Brain microvascular endothelial cell (primary cell): ENCODE data around the gene PAK4.

ENCODE experiments used
- DNase-seq: peaks from one replicate; pipeline ENCODE4 v3.0.0-alpha.2; 2020
- H3K27ac ChIP-seq: fragments of 250-450 bp; sonication (Bioruptor Pico); 2 replicates; pipeline ENCODE4 v1.5.1; 2020; ENCODE audit warnings: mild to moderate bottlenecking, moderate library complexity
- H3K27me3 ChIP-seq: fragments of 250-450 bp; sonication (Bioruptor Pico); replicated peaks from 2 replicates; pipeline ENCODE4 v1.5.1; 2020; ENCODE audit warnings: mild to moderate bottlenecking
- H3K36me3 ChIP-seq: fragments of 250-450 bp; sonication (Bioruptor Pico); replicated peaks from 2 replicates; pipeline ENCODE4 v1.5.1; 2020; ENCODE audit warnings: mild to moderate bottlenecking
- H3K4me3 ChIP-seq: 2 replicates; pipeline ENCODE4 v1.5.1; 2011; ENCODE audit warnings: low read depth, mild to moderate bottlenecking, control low read depth, low read length, moderate library complexity
- in situ Hi-C: cut with HindIII; loops from 2 replicates; pipeline ENCODE4 v1.10.0; 2017; ENCODE audit warnings: low sequenced_read_pairs, low pct_ligation_motif_present
- TF ChIP-seq, protein P1 (sequence below): IDR thresholded peaks from 2 replicates; pipeline ENCODE4 v1.5.1; 2011; ENCODE audit warnings: low read depth, mild to moderate bottlenecking, moderate library complexity, low read length, control low read depth, inconsistent platforms; ENCODE audit errors: missing control alignments

PAK4 gene

DNA sequence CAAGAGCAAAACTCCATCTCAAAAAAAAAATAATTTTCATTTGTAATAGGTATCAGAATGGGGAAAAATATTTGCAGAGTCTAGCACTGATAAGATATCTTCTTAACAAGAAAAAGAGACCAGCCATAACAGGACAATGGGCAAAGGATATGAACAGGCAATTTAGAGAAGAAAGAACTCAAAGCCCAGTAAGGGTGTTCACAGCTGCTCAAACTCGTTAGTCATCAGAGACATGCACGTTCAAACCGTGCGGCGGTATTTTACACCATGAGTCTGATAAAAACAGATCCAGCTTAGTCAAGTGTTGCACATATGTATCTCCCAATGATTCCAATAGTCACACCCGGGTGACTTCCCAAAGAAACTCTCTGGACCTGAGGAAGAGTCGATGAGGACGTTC is 57.5 kb downstream of the PAK4 start:
- no peak overlapping the region for H3K4me3 ChIP-seq
- in situ Hi-C loops = no loop called here
- no peaks in the 10 kb centered on the region for H3K27me3 ChIP-seq

DNA sequence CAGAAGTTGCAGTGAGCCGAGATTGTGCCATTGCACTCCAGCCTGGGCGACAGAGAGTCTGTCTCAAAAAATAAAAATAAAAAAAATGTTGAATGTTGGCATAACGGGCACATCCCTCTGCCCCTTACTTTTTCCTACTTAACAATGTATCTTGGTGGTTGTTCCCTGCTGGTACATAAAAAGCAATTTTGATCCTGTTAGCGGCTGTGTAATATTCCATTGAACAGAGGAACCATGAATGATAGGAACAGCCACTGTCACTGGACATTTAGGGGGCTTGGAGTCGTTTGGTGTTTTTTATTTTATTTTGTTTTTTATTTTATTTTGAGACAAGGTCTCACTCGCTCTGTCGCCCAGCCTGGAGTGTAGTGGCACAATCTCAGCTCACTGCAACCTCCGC is 60.8 kb downstream of the PAK4 start:
- H3K27me3 ChIP-seq = no peaks in the 10 kb centered on the region
- H3K36me3 ChIP-seq = no peaks in the 10 kb centered on the region
- H3K27ac ChIP-seq = no peak overlapping the region
- TF ChIP-seq, protein P1, sequence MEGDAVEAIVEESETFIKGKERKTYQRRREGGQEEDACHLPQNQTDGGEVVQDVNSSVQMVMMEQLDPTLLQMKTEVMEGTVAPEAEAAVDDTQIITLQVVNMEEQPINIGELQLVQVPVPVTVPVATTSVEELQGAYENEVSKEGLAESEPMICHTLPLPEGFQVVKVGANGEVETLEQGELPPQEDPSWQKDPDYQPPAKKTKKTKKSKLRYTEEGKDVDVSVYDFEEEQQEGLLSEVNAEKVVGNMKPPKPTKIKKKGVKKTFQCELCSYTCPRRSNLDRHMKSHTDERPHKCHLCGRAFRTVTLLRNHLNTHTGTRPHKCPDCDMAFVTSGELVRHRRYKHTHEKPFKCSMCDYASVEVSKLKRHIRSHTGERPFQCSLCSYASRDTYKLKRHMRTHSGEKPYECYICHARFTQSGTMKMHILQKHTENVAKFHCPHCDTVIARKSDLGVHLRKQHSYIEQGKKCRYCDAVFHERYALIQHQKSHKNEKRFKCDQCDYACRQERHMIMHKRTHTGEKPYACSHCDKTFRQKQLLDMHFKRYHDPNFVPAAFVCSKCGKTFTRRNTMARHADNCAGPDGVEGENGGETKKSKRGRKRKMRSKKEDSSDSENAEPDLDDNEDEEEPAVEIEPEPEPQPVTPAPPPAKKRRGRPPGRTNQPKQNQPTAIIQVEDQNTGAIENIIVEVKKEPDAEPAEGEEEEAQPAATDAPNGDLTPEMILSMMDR = no peak
- in situ Hi-C loops = no loop called here
- no peak for DNase-seq
- no peak overlapping the region for H3K4me3 ChIP-seq

More for the DNA sequence above, 57.5 kb downstream of the PAK4 start:
- DNase-seq = no peak
- TF ChIP-seq, protein P1 = no peak
- H3K27ac ChIP-seq = no peak overlapping the region
- peaks cover 9% of the 10 kb centered on the region for H3K36me3 ChIP-seq

DNA sequence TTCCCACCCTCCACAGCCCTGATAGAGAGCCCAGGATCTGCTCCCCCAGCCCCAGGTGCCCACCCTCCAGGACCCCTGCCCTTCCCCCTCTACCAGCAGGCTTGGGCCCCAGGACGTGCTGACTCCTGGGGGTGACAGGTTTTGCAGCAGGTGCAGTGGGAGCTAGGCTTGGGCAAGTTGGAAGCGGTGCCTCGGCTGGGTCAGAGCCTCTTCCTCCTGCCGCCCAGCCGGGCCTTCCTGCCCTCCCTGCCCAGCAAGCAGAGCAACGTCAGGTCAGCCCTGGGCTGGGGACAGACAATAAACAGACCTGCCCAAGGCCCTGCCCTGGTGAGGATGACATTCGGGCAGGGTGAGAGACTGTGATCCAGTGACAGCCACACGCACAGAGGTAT is 62.0 kb downstream of the PAK4 start:
- Histone ChIP-seq H3K4me3 (no peak overlapping the region), H3K27me3 (no peaks in the 10 kb centered on the region), H3K36me3 (no peaks in the 10 kb centered on the region), H3K27ac (no peak overlapping the region)
- in situ Hi-C loops = no loop called here
- TF ChIP-seq, protein P1 = no peak
- DNase-seq = no peak

DNA sequence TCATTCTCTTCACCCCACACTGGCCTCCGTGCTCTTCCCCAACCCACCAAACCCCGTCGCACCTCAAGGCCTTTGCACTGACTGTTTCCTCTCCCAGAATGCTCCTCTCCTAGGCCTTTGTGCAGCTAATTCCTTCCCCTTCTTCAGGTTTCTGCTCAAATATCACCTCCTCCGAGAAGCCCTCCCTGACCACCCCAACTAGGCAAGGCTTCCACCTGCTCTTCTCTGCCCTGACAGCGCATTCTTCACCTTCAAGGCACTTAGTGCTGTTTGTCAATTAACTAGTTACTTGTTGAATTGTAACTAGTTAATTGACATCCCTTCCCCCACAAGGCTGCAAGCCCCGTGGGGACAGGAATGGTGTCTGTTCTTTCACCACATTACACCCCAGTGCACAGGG is 63.4 kb downstream of the PAK4 start:
- Histone ChIP-seq H3K27me3 (no peaks in the 10 kb centered on the region), H3K27ac (no peak overlapping the region), H3K36me3 (no peaks in the 10 kb centered on the region), H3K4me3 (no peak overlapping the region)
- TF ChIP-seq, protein P1 = no peak
- in situ Hi-C loops = no loop called here
- no peak for DNase-seq

DNA sequence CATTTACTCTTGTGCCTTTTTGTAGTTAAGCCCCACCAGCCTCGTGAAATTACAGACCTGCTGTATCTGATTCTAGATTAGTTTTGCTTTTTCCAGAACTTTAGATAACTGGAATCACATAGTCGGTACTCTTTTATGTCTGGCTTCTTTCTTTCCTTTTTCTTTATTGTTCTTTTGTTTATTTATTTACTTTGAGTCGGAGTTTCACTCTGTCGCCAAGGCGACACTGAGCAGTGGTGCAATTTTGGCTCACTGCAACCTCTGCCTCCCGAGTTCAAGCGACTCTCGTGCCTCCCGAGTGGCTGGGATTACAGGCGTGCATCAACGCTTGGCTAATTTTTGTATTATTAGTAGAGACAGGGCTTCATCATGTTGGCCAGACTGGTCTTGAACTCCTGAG is 65.2 kb downstream of the PAK4 start:
- in situ Hi-C loops = no loop called here
- Histone ChIP-seq H3K36me3 (no peaks in the 10 kb centered on the region), H3K27me3 (peaks cover 5% of the 10 kb centered on the region), H3K4me3 (no peak overlapping the region), H3K27ac (no peak overlapping the region)
- TF ChIP-seq, protein P1 = no peak
- no peak for DNase-seq

DNA sequence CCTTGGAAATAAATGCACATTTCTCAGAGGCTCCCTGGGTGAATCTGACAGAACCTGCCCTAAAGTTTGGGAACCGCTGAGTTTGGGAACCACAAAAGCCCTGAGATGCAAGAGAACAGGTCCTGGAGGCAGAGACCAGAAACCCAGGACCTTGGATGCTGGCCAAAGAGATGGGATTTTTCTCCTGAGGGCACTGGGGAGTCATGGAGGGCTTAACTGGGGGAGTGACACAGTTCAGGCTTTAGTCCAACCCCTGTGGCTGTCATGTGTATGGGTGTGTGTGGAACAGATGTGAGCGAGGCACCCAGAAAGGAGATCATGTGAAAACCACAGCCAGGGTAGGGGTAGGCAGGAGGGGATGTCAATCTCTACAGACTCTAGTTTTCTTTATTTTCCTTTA is 67.3 kb downstream of the PAK4 start:
- no peak overlapping the region for H3K4me3 ChIP-seq
- H3K36me3 ChIP-seq = no peaks in the 10 kb centered on the region
- no peak for DNase-seq
- H3K27me3 ChIP-seq = peaks cover 24% of the 10 kb centered on the region
- in situ Hi-C loops = no loop called here
- H3K27ac ChIP-seq = no peak overlapping the region
- TF ChIP-seq, protein P1 = no peak
